GM19438 (cell line): Measurements from ENCODE around the gene CDK16.

Experiments used
- ATAC-seq: cut with Tn5 transposase; IDR thresholded peaks from one replicate; pipeline ENCODE4 v1.9.1; 2021; ENCODE audit warnings: low read depth; ENCODE audit not compliant: unreplicated experiment

The CDK16 gene

GRCh38 chrX:47226071-47226470, 7.6 kb downstream of the CDK16 start:
- no peak for ATAC-seq

GRCh38 chrX:47226531-47227333, 8.3 kb downstream of the CDK16 start:
- no peak for ATAC-seq

- no peak for ATAC-seq
Measured at GRCh38 chrX:47227334-47227583, 8.8 kb downstream of the CDK16 start.

- ATAC-seq = no peak
Measured at GRCh38 chrX:47228550-47229270, 10.2 kb downstream of the CDK16 start.

- ATAC-seq = no peak
Measured at GRCh38 chrX:47229427-47229826, 10.9 kb downstream of the CDK16 start.

GRCh38 chrX:47230136-47230868, 11.8 kb downstream of the CDK16 start:
- no peak for ATAC-seq

- ATAC-seq = no peak
Measured at GRCh38 chrX:47231167-47231566, 12.7 kb downstream of the CDK16 start.

DNA sequence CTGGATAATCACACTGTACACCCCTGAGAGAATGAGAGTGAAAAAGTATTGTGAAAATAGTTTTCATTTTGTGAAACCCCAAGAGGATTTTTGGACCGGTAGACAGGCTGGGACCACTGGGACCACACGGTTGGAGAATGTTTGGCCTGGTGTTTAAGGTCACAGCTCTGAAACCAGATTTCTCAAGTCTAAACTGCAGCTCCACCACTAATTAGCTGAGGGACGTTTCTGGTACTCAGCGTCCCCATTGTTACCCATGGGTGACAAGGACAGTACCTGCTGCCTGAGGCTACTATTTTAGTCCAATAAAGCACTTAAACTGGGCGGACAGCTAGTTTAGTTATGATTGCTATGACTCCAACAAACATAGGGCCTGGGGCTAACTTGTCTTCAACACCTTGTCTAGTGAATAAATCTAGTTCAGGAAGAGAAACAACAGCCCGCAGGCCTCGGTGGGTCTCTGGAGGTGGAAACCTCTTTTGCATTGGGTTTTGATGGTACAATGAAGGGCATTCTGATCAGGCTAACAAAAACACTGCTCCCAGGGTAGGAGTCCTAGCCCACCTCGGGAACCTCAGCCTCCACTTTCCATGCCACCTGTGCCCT, 13.8 kb downstream of the CDK16 start:
- no peak for ATAC-seq

DNA sequence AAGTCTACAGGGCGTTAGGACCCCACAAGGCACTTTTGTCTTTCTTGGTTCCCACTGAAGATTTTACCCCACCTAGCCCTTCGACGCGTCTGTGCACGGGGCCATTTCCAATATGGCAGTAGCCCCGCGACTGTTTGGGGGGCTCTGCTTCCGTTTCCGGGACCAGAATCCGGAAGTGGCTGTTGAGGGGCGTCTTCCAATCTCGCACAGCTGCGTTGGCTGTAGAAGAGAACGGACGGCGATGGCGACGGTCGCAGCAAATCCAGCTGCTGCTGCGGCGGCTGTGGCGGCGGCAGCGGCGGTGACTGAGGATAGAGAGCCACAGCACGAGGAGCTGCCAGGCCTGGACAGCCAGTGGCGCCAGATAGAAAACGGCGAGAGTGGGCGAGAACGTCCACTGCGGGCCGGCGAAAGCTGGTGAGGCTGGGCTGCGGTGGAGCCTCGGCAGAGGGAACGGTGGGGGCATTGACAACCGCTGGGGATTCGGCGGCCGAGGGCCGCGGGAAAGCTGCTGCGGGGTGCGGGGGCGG, 14.4 kb downstream of the CDK16 start, which contains the start of gene USP11:
TSS of gene USP11 (plus strand) at position 207 of the 530 bp plus-strand sequence. CDS start at position 242, 35 bp downstream.
- peak; percentile 17 for ATAC-seq

DNA sequence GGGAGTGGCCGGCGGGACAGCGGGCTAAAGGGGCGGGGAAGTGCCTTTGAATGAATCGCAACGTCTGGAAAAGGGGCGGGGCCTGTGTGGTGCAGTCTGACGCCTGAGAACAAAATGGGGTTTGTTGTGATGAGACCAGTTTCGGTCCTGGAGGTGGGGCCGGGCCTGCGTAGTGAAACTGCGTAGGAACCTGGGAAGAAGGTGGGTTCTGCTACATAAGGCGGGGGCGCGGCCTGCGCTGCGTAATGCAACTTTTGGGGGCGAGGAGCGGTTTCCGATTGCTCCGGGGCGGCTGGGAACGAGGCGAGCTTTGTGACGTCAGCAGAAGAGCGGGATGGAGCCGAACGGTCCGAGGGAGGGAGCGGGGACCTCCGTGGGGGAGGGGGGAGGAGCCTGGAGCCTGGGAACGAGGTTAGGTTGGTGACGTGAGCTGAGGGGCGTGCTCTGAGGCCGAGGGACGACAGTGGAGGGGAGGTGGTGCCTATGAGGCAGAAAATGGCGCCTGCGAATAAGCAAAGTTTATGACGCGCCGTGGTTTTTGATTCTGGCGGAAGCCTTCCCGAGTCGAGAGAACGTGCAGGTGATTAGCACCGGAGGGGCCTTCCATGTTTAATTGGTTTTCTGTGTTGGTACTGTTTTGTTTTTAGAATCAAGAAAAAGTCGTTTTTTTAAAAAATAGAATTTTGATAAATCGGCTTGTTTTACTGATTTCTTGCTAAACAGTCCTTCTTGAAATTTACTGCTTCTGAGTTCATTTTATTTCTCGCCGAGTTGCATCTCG, 15.0 kb downstream of the CDK16 start:
- ATAC-seq = peak; percentile 78

DNA sequence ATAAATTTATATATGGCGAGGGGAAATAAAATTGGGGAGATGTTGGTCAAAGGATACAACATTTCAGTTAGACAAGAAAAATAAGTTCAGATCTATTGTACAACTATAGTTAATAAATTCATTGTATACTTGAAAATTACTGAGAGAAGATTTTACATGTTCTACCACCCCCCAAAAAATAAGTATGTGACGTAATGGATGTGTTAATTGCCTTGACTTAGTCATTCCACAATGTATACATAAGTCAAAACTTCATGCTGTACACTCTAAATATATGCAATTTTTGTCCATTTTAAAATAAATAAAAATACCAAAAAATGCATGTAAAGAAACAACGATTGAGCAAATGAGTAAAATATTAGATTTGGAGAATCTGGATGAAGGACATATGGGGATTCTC, 16.1 kb downstream of the CDK16 start:
- ATAC-seq = no peak

DNA sequence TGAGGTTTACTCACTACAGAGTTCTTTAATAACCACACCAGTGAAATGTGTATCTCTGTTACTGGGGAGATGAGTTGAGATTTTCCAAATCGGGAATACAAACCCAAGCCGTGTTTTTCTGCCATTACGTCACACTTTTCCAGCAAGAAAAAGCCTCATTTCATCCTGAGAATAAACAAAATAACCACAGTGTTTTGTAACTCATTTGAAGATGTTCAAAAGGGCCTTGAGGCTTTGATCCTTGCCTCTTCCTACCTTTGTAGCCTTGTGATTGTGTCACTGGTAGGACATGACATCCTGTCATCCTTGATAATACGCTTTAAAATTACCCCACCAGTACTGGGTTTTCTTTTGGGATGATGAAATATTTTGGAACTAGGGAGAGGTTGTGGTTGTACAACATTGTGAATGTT, 17.2 kb downstream of the CDK16 start:
- ATAC-seq = no peak

- no peak for ATAC-seq
Measured at GRCh38 chrX:47239199-47239598, 20.7 kb downstream of the CDK16 start.

DNA sequence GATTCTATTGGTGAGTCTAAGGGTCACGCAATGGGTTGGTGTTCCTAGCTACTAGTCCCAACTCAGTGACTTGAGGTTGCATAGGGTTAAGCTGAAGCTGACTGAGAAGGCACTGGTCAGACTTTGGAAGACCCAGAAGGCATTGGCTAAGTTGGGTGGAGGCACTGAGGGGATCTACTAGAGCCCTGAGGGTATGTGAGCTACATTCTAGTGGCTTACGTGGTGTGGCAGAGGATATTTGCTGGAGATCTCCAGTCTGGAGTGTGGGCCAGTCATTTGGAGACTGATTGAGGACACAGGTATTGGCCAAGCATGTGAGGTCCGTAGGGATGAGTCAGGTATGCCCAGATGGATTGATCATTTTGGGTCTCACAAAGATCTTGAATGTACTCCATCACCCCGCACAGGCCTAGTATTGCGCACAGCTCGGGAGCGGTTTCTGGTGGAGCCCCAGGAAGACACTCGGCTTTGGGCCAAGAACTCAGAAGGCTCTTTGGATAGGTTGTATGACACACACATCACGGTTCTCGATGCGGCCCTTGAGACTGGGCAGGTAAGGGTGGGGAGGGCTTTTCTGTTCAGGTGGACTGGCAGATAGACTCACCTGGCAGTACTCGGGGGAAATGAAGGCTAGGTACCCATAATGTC, 21.5 kb downstream of the CDK16 start:
- no peak for ATAC-seq

DNA sequence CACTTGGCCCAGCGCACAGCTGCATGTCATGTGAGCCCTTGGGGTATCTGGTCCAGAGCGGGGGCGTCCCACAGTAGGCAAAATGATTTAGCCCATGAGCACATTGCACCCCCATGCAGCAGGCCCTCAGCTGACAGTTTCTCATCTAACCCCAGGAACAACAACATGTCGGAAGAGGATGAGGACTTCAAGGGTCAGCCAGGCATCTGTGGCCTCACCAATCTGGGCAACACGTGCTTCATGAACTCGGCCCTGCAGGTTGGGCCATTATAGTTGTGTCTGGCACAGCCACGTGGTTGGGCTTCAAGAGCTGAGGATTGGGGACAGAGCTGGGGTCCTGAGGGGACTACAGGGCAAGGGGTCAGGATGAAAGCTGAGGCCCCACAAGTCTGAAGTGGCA, 22.1 kb downstream of the CDK16 start:
- ATAC-seq = no peak

DNA sequence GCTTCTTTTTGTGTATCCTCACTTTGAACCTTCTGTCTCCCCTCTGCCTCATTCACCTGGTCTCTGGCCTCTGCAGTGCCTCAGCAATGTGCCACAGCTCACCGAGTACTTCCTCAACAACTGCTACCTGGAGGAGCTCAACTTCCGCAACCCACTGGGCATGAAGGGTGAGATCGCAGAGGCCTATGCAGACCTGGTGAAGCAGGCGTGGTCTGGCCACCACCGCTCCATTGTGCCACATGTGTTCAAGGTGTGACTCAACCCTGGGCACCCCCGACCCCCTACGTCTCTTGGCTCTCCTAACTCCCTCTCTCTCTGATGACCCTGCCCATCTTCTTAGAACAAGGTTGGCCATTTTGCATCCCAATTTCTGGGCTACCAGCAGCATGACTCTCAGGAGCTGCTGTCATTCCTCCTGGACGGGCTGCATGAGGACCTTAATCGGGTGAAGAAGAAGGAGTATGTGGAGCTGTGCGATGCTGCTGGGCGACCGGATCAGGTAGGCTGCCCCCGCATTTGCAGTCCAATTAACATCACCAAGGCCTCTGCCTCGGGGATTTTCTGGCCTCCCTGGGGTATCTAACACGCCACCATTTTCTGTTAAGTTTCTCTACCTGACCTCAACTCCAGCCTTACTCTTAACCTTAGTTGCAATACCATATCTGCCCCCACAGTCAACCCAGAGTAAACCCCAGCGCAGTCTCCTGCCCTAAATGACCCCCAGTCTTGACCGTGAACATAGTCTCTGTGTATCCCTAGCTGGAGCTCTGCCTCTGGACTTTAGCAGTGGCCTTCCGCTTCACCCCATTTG, 22.9 kb downstream of the CDK16 start:
- ATAC-seq = no peak

DNA sequence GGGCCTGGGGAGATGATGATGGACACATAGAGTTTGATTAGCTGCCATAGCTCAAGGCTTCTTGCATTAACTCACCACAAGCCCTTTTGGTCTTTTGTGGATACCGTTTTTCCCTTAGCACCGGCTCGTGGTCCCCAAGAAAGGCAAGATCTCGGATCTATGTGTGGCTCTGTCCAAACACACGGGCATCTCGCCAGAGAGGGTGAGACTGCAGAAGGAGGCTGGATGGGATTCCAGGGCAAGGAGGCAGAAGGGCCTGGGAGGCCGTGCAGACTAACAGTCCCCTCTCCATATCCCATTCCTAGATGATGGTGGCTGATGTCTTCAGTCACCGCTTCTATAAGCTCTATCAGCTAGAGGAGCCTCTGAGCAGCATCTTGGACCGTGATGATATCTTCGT, 23.8 kb downstream of the CDK16 start:
- ATAC-seq = no peak

DNA sequence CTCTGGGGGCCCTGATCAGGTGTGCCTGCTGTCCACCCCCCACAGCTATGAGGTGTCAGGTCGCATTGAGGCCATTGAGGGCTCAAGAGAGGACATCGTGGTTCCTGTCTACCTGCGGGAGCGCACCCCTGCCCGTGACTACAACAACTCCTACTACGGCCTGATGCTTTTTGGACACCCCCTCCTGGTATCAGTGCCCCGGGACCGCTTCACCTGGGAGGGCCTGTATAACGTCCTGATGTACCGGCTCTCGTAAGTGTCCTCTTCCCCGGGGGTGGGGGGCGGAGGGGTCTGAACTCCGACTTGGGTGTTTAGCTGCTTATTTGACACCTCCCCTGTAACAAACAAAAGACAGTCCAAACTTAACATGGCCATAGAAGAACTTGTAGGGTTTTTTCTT, 24.9 kb downstream of the CDK16 start:
- ATAC-seq = no peak

DNA sequence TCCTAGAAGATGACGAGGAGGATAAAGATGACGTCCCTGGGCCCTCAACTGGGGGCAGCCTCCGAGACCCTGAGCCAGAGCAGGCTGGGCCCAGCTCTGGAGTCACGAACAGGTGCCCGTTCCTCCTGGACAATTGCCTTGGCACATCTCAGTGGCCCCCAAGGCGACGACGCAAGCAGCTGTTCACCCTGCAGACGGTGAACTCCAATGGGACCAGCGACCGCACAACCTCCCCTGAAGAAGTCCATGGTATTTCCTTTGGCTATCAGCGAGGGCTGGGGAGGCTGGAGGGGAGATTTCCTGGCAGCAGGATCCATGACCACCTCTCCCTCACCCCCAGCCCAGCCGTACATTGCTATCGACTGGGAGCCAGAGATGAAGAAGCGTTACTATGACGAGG, 26.2 kb downstream of the CDK16 start:
- no peak for ATAC-seq
